ENCODE measurements around the gene COLQ. TPM values are rescaled to one million over a fixed set of nuclear protein-coding genes. Genes with fewer than 3 reads are reported as not detected.

The COLQ gene
- total RNA-seq, 1 experiment from 2014 or later = not detected

GRCh38 chr3:15456321-15456720 lies 65.2 kb downstream of the COLQ start:
- DNase-seq (ENCODE audit: low spot score) = no peak

GRCh38 chr3:15455756-15456155 lies 65.8 kb downstream of the COLQ start:
- DNase-seq (ENCODE audit: low spot score) = no peak

- DNase-seq (ENCODE audit: low spot score) = no peak
Observed at GRCh38 chr3:15454965-15455364, 66.5 kb downstream of the COLQ start.

- no peak for DNase-seq (ENCODE audit: low spot score)
Observed at GRCh38 chr3:15453991-15454625, 67.4 kb downstream of the COLQ start.

GRCh38 chr3:15453501-15453900 lies 68.0 kb downstream of the COLQ start:
- DNase-seq (ENCODE audit: low spot score) = no peak

- no peak for DNase-seq (ENCODE audit: low spot score)
Observed at GRCh38 chr3:15452961-15453360, 68.5 kb downstream of the COLQ start.

GRCh38 chr3:15452156-15452555 lies 69.3 kb downstream of the COLQ start:
- DNase-seq (ENCODE audit: low spot score) = no peak

GRCh38 chr3:15451216-15452113 lies 70.0 kb downstream of the COLQ start:
- no peak for DNase-seq (ENCODE audit: low spot score)

- DNase-seq (ENCODE audit: low spot score) = no peak
Observed at GRCh38 chr3:15450438-15451215, 70.9 kb downstream of the COLQ start.

- DNase-seq (ENCODE audit: low spot score) = no peak
Observed at GRCh38 chr3:15449489-15450224, 71.8 kb downstream of the COLQ start.

GRCh38 chr3:15443826-15444524 lies 77.5 kb downstream of the COLQ start:
- no peak for DNase-seq (ENCODE audit: low spot score)

GRCh38 chr3:15440891-15441290 lies 80.6 kb downstream of the COLQ start:
- DNase-seq (ENCODE audit: low spot score) = no peak

- no peak for DNase-seq (ENCODE audit: low spot score)
Observed at GRCh38 chr3:15439476-15439875, 82.0 kb downstream of the COLQ start.

- DNase-seq (ENCODE audit: low spot score) = no peak
Observed at GRCh38 chr3:15438983-15439382, 82.5 kb downstream of the COLQ start.

GRCh38 chr3:15436246-15436645 lies 85.3 kb downstream of the COLQ start:
- DNase-seq (ENCODE audit: low spot score) = no peak

GRCh38 chr3:15434756-15435155 lies 86.8 kb downstream of the COLQ start:
- DNase-seq (ENCODE audit: low spot score) = no peak

- DNase-seq (ENCODE audit: low spot score) = no peak
Observed at GRCh38 chr3:15433531-15433930, 88.0 kb downstream of the COLQ start.

GRCh38 chr3:15431256-15431837 lies 90.2 kb downstream of the COLQ start:
- DNase-seq (ENCODE audit: low spot score) = no peak

- DNase-seq (ENCODE audit: low spot score) = no peak
Observed at GRCh38 chr3:15430624-15431023, 90.9 kb downstream of the COLQ start.

- no peak for DNase-seq (ENCODE audit: low spot score)
Observed at GRCh38 chr3:15429080-15429479, 92.4 kb downstream of the COLQ start.

- DNase-seq (ENCODE audit: low spot score) = peak; percentile 4
Observed at GRCh38 chr3:15428539-15428938, 93.0 kb downstream of the COLQ start.
